SK-N-MC (cell line): ENCODE results near the gene MEI4.

Source experiments
- DNase-seq: peaks from one replicate; pipeline ENCODE4 v3.0.0-alpha.2; 2011; ENCODE audit warnings: low read depth, low spot score
- H3K27ac ChIP-seq: fragments of 200-600 bp; sonication (generic); 2 replicates; pipeline ENCODE4 v1.5.1; 2016; ENCODE audit warnings: mixed run types
- H3K36me3 ChIP-seq: fragments of 200-600 bp; sonication (generic); 2 replicates; pipeline ENCODE4 v1.6.1; 2017; ENCODE audit warnings: antibody characterized with exemption, low read length, mixed read lengths; ENCODE audit not compliant: insufficient read depth
- H3K4me3 ChIP-seq: fragments of 200-600 bp; sonication (generic); 2 replicates; pipeline ENCODE4 v1.5.1; 2016
- H3K9ac ChIP-seq: fragments of 200-600 bp; sonication (generic); 2 replicates; pipeline ENCODE4 v1.8.0; 2017; ENCODE audit warnings: mixed run types, mixed read lengths; ENCODE audit not compliant: insufficient read length
- H3K9me3 ChIP-seq: fragments of 200-600 bp; sonication (generic); 2 replicates; pipeline ENCODE4 v1.6.1; 2017; ENCODE audit warnings: low read depth, mild to moderate bottlenecking, antibody characterized with exemption, low read length, moderate library complexity, mixed read lengths
- EZH2 ChIP-seq: fragments of 200-600 bp; sonication (generic); IDR thresholded peaks from one replicate; pipeline ENCODE4 v1.6.1; 2017; ENCODE audit warnings: antibody characterized with exemption
- FOXP2 ChIP-seq: optimal IDR thresholded peaks from 2 replicates; pipeline ENCODE3; 2011; ENCODE audit warnings: mild to moderate bottlenecking, moderate library complexity; ENCODE audit not compliant: insufficient read depth; ENCODE audit errors: extremely low read length, control extremely low read depth
- POLR2AphosphoS5 ChIP-seq: IDR thresholded peaks from 2 replicates; pipeline ENCODE4 v1.6.1; 2012; ENCODE audit warnings: mild to moderate bottlenecking, low read depth, low read length, borderline replicate concordance

MEI4 gene, protein sequence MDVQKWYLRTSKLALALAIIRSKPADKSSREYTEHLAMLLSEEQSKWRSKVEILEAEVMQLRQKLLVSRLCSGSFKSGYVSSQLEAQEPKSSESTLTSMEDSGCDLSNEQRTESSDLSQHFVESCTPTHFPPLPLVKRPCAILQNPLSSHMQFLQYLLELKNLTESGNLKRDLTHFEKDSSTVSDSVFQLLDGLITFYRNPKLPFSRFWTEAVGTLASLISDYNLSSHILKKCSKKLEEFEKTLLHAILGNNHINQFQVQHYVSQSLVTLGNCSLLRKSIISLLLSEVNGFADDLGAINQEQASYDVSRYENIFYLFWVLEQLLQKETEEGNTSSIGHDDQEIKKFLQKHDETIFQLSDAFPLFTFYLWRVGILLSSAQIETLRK

DNA sequence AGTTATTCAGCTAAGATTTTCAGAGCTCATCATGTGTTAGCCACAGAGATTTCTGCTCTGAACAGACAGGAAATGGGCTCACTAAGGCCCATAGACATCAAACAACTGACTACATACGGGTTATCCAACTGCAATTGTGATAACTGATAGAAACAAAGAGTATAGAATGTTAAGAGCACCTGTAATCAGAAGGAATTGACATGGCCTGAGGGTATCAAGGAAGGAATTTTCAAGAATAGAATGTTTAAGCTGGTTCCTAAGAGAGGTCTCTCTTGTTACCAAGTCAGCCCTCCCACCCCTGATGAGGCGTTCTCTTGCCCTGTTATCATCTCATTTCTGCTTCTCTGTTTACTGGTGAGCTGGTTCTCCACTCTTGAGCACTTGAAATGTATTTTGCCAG lies at the start of gene MEI4:
Gene MEI4 (plus strand): TSS at position 301 of the 400 bp plus-strand sequence. CDS start 37,633 bp downstream, outside the sequence.
- Histone ChIP-seq H3K4me3 (no peak within 1 kb of the TSS), H3K9me3 (no peaks in the 10 kb centered on the region), H3K36me3 (no peaks in the 10 kb centered on the region), H3K9ac (no peak within 1 kb of the TSS), H3K27ac (no peak within 1 kb of the TSS)
- no peak for DNase-seq
- TF ChIP-seq EZH2 (no peak), POLR2AphosphoS5 (no peak), FOXP2 (no peak)

DNA sequence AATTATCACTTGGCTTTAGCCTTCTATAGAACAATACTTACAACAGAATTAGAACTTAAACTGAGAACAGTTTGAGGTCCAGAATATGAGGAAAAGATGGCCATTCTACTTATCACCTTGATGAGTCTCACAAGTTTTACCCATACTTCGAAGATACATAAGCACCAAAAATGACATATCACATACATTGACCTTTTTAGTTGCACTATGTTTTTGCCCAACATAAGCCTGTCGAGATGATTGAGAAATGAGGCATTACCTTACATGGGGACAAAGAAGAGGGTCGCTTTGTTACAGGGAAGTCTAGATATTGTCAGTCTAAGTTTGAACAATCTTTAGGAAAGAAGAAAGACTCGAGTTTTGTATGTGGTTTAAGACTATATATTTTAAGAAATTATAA lies 48.4 kb upstream of the MEI4 start:
- no peak overlapping the region for H3K9ac ChIP-seq
- TF ChIP-seq FOXP2 (no peak), EZH2 (no peak), POLR2AphosphoS5 (no peak)
- no peak for DNase-seq
- H3K27ac ChIP-seq, result no peak overlapping the region
- no peaks in the 10 kb centered on the region for H3K9me3 ChIP-seq
- H3K4me3 ChIP-seq, result no peak overlapping the region
- H3K36me3 ChIP-seq, result no peaks in the 10 kb centered on the region

DNA sequence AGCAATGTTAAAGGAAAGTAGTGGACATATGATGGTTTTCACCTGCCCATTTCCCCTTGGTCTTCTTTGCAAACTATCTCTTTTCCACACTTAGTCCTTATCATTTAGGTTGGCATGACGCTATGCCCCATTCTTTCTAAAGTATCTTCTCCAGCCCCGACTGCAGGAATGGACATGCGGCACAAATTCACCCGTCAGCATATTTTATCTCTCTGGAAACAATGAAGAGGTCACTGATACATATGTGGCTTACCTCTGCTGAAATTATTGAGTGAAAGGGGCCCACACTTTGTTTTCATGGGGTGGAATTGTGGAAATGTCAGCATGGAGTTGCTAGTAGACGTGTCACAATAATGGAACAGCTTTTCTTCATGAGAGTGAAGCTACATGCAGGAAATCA lies 45.8 kb upstream of the MEI4 start:
- no peak overlapping the region for H3K27ac ChIP-seq
- no peak overlapping the region for H3K9ac ChIP-seq
- no peak for TF ChIP-seq EZH2
- no peak for TF ChIP-seq POLR2AphosphoS5
- TF ChIP-seq FOXP2, result no peak
- no peaks in the 10 kb centered on the region for H3K36me3 ChIP-seq
- H3K4me3 ChIP-seq, result no peak overlapping the region
- H3K9me3 ChIP-seq, result no peaks in the 10 kb centered on the region
- no peak for DNase-seq

DNA sequence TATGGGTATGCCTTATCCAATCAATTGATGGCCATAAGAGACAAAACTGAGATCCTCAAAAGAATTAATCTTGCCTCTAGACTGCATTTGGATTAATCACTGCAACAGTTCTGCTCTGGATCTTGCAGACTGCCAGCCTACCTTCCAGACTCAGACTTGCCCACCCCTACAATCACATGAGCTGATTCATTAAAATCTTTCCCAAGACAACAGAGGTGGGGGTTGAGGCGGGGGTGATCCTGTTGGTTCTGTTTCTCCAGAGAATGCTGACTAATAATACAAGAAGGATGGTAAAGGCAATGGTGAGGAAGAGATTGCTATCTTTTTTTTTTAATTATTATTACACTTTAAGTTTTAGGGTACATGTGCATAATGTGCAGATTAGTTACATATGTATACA lies 43.7 kb upstream of the MEI4 start:
- no peak overlapping the region for H3K4me3 ChIP-seq
- H3K27ac ChIP-seq, result no peak overlapping the region
- no peaks in the 10 kb centered on the region for H3K9me3 ChIP-seq
- TF ChIP-seq FOXP2, result no peak
- no peak for TF ChIP-seq POLR2AphosphoS5
- no peak for TF ChIP-seq EZH2
- no peaks in the 10 kb centered on the region for H3K36me3 ChIP-seq
- H3K9ac ChIP-seq, result no peak overlapping the region
- DNase-seq, result no peak

DNA sequence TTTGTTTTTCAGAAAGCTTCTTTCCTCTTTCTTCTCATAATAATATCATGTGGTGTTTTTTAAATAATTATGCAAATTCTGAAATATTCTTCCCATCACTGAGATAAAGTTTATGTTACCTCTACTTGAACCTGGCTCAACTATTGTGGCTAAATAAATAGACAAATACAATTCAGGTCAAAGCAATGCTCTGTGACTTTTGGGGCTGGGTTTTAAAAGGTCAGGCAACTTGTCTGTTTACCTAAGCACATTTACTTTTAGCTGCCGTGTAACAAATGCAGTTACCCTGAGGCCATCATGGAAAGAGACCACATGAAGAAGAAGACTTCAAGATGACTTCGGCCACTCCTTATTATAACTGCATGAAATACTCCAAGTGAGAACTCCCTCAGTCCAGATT lies 33.7 kb upstream of the MEI4 start:
- Histone ChIP-seq H3K9me3 (no peaks in the 10 kb centered on the region), H3K36me3 (no peaks in the 10 kb centered on the region), H3K9ac (no peak overlapping the region), H3K4me3 (no peak overlapping the region), H3K27ac (no peak overlapping the region)
- no peak for DNase-seq
- TF ChIP-seq FOXP2 (no peak), EZH2 (no peak), POLR2AphosphoS5 (no peak)

DNA sequence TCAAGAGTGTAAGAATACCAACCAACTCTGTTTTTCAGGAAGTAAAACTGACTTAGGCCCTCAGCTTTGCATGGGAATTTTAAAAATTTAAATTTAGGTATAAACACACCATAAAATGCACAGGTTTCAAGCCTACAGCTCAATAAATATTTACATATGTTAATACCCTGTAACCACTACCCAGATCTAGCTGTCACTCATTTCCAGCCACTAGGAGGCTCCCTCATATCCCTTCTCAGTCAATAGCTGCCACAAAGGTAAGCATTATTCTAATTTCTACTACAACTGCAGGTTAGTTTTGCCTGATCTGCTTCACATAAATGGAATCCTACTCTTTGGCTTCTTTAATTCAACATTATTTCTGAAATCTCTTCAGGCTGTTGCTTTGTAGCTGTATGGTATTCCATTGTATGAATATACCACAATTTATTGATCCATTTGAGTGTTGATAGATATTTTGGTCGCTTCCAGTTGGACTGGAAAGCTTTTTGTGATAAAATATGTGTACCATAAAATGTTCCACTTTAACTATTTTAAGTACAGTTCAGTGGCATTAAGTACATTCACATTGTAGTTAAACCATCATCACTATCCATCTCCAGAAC lies 32.5 kb upstream of the MEI4 start:
- H3K9ac ChIP-seq, result no peak overlapping the region
- no peak for DNase-seq

GRCh38 chr6:77624515-77624914 lies 28.3 kb upstream of the MEI4 start:
- Histone ChIP-seq H3K4me3 (no peak overlapping the region), H3K36me3 (no peaks in the 10 kb centered on the region), H3K9ac (no peak overlapping the region), H3K9me3 (no peaks in the 10 kb centered on the region), H3K27ac (no peak overlapping the region)
- no peak for DNase-seq
- TF ChIP-seq POLR2AphosphoS5 (no peak), EZH2 (no peak), FOXP2 (no peak)

More for the DNA sequence above, 32.5 kb upstream of the MEI4 start:
- no peak overlapping the region for H3K4me3 ChIP-seq
- no peak for TF ChIP-seq FOXP2
- TF ChIP-seq POLR2AphosphoS5, result no peak
- no peak for TF ChIP-seq EZH2
- H3K27ac ChIP-seq, result no peak overlapping the region
- no peaks in the 10 kb centered on the region for H3K36me3 ChIP-seq
- no peaks in the 10 kb centered on the region for H3K9me3 ChIP-seq

GRCh38 chr6:77626426-77626825 lies 26.4 kb upstream of the MEI4 start:
- Histone ChIP-seq H3K36me3 (no peaks in the 10 kb centered on the region), H3K27ac (no peak overlapping the region), H3K4me3 (no peak overlapping the region), H3K9ac (no peak overlapping the region), H3K9me3 (no peaks in the 10 kb centered on the region)
- no peak for DNase-seq
- TF ChIP-seq FOXP2, result no peak
- TF ChIP-seq EZH2, result no peak
- TF ChIP-seq POLR2AphosphoS5, result no peak

DNA sequence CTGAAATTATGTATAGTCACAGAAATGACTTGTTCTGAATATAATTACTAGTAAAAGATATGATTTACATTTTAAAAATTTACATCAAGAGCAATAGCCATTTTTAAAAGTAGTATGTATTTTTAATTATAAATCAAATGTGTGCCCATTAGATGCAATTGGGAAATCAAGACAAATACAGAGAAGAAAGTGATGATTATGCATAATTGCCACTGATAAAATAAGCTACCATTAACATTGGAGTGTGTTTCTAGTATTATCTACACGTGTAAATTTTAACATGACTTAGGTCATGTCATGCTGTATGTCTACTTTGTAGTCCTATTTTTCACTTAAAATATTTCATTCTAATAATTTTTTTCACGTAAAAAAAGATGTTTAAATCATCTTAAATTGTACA lies 22.8 kb upstream of the MEI4 start:
- Histone ChIP-seq H3K27ac (no peak overlapping the region), H3K9me3 (no peaks in the 10 kb centered on the region), H3K9ac (no peak overlapping the region), H3K36me3 (no peaks in the 10 kb centered on the region), H3K4me3 (no peak overlapping the region)
- TF ChIP-seq FOXP2 (no peak), POLR2AphosphoS5 (no peak), EZH2 (no peak)
- no peak for DNase-seq
